Hypothalamus (tissue), 51 donors: ENCODE measurements around the gene FFAR2.
A peak's percentile ranks its signal among the peaks of the same experiment; 100 is the strongest.
"Not testable (repeated sequence)": the region's sequence is repeated elsewhere in the genome, so short reads cannot be mapped to it uniquely, and the experiment has no call there.

Experiments used
- DNase-seq, 51 donors: peaks; one replicate each; lab custom pipeline; 2025; lab: John Stamatoyannopoulos, UW

FFAR2 gene

GRCh38 chr19:35423406-35423805 lies 24.7 kb upstream of the FFAR2 start:
- DNase-seq, result not testable (repeated sequence)

GRCh38 chr19:35425682-35426081 lies 22.4 kb upstream of the FFAR2 start:
- no peak for DNase-seq

- no peak for DNase-seq
Measured at GRCh38 chr19:35427187-35427586, 20.9 kb upstream of the FFAR2 start.

GRCh38 chr19:35429698-35430408 lies 18.2 kb upstream of the FFAR2 start:
- no peak for DNase-seq

- DNase-seq, result no peak
Measured at GRCh38 chr19:35430409-35431144, 17.5 kb upstream of the FFAR2 start.

- no peak for DNase-seq
Measured at GRCh38 chr19:35431145-35431807, 16.8 kb upstream of the FFAR2 start.

GRCh38 chr19:35432911-35433310 lies 15.1 kb upstream of the FFAR2 start:
- DNase-seq, result no peak

GRCh38 chr19:35433448-35433847 lies 14.6 kb upstream of the FFAR2 start:
- peak in 4 of 51 donors; percentile 6 to 19 (median 12) for DNase-seq

GRCh38 chr19:35435896-35436295 lies 12.2 kb upstream of the FFAR2 start:
- no peak for DNase-seq

- DNase-seq, result no peak
Measured at GRCh38 chr19:35436477-35437405, 11.3 kb upstream of the FFAR2 start.

GRCh38 chr19:35437406-35437951 lies 10.6 kb upstream of the FFAR2 start:
- no peak for DNase-seq

GRCh38 chr19:35438096-35438495 lies 10.0 kb upstream of the FFAR2 start:
- DNase-seq, result no peak

- DNase-seq, result no peak
Measured at GRCh38 chr19:35438527-35438926, 9.5 kb upstream of the FFAR2 start.

GRCh38 chr19:35439921-35440320 lies 8.1 kb upstream of the FFAR2 start:
- DNase-seq, result no peak

GRCh38 chr19:35442091-35442490 lies 6.0 kb upstream of the FFAR2 start:
- DNase-seq, result no peak

GRCh38 chr19:35444735-35445134 lies 3.3 kb upstream of the FFAR2 start:
- no peak for DNase-seq

- DNase-seq, result no peak
Measured at GRCh38 chr19:35445826-35446593, 2.0 kb upstream of the FFAR2 start.

- no peak for DNase-seq
Measured at GRCh38 chr19:35449359-35450043, 1.4 kb downstream of the FFAR2 start.
